ENCODE data around the gene FHL5.
"Not testable (repeated sequence)": the region's sequence is repeated elsewhere in the genome, so short reads cannot be mapped to it uniquely, and the experiment has no call there.

The FHL5 gene

GRCh38 chr6:96611342-96611991, 48.5 kb downstream of the FHL5 start:
- DNase-seq, result peak in 1 of 4 experiments; percentile 2

DNA sequence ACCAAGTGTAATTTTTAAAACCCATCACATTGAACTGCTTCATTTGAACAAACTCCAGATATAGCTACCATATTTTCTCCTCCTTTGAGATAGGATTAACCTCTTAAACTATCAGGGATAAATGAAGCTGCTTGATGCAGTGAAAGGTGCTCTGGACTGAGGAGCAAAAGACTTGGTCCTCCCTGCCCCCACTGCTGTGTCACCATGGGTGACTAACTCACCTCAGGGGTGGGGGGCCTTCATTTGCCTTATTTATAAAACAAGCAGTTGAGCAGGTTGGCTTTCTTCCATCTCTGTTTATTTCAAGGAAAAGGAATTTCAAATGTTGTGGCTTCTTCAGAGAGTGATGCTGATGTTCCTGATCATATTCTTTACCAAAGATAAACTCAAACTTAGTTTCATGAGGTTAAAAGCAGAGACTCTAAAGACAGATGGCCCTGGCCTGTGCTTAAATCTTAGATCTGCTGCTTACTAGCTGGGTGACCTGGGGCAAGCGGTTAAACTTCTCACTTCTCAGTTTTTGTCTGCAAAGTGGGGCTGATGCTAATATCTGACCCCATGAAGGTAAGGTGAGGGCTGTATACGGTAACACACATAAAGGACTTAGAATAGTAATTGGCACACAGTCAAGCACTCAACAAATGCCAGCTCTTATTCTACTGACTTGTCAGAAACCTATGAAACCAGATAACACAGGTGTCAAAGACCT, 50.5 kb downstream of the FHL5 start:
- DNase-seq, result no peak

DNA sequence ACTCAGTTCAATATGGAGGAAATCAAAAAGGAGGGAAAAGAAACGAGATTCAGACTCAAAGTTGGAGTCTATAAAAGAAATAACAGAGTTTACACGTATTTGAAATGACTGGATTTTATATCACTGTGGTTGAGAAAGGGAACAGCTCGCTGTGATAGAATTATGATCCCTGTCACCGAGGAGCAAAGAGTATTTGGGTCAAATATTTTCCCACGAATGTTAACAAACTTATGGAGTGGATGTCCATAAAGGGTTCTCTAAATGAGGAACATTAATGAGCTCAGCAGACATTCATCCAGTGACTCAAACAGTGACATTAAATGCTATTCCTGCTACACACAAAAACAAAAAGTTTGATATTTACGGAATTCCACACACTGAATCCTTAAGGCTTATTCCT, 57.9 kb downstream of the FHL5 start:
- DNase-seq, result no peak

- no peak for DNase-seq
Measured at GRCh38 chr6:96621983-96622382, 59.1 kb downstream of the FHL5 start.

- peak in 1 of 4 experiments; percentile 4 for DNase-seq
Measured at GRCh38 chr6:96624957-96625356, 62.0 kb downstream of the FHL5 start.

DNA sequence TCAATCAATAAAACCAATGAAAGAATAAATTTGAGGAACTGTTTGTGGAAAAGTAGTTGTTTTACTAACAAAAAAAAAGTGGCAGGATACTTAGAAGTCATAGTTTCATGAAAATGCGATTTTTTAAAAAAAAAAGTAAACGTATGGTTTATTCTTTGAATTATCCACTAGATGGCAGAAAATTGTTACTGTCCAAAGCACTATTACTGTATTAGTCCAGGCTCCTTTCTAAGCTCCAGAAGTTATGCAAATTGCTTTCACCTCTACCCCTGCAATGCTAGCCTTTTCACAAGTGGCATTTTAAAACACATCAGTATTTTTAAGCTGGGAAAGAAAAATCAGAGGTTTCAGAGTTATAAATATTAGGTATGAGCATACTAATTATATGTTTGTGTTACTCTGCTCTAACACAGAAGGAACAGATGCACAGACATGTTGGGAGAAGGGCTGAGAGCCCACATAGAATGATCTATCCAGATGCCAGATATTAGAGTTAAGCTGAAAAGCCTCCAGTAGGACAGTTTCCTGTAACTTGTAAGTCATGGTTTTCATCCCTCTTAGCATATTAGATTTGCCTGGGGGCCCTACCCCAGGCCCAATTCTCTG, 63.9 kb downstream of the FHL5 start:
- peak in 3 of 4 experiments; percentile 1 to 41 (median 36) for DNase-seq

DNA sequence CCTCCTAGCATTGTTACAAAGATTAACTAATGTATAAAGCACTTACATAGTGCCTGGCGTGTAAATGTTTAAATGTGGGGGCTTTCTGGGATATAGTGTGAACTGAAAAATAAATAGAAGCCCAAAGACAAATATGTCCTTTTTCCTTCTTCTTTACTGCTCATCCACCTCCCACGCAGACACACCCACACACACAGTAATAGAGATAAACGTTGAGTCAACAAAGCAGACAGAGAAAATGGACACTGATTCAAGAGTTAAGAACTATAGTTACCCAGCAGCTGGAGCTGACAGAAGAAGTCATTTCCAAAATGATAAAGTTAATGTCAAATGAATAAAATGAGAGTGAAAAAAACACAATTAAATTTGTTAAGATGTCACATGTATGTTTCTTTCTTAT, 68.3 kb downstream of the FHL5 start:
- DNase-seq, result peak in 3 of 4 experiments; percentile 7 to 23 (median 11)

DNA sequence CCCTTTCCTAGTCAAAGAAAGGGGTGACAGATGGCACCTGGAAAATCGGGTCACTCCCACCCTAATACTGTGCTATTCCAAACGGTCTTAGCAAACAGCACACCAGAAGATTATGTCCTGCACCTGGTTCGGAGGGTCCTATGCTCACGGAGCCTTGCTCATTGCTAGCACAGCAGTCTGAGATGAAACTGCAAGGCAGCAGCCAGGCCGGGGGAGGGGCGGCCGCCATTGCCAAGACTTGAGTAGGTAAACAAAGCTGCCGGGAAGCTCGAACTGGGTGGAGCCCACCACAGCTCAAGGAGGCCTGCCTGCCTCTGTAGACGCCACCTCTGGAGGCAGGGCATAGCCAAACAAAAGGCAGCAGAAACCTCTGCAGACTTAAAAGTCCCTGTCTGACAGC, 75.1 kb downstream of the FHL5 start:
- not testable (repeated sequence) for DNase-seq

DNA sequence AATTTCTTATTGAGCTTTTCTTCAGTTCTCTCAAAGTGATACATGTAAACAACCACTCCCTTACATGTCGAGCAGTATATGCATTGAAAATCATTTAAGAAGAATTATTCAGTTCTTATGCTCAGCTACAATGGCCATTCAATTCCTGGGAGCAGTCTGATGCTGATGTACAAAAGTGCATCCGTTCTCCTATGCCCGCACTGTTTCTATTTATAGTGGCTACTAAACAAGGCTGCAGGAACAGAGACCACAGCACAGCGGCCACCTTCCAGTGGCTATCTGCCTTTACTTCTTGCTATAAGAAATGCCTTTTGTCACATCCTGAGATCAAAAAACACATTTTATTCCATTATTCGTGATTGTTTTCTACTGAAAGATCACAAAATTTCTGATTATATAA, 82.2 kb downstream of the FHL5 start:
- no peak for DNase-seq

GRCh38 chr6:96649926-96650325, 87.0 kb downstream of the FHL5 start:
- DNase-seq, result no peak

- DNase-seq, result no peak
Measured at GRCh38 chr6:96651816-96652215, 88.9 kb downstream of the FHL5 start.

DNA sequence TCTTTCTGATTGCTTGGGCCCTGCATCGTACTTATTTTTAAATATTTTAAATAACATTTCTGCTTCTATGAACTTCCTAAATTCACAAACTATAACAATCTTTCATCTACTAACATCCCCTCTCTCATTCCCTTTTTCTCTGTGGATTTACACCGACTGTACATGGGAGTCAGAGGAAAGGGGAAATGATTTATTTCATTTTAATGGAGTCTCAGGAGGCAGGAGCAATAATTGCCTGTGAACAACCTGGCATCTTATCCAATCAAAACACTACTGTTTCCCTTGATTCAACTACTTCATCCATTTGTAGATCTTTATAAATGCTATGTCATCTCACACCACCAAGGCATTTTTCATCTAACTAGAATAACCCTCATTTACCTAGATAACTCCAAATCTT, 89.6 kb downstream of the FHL5 start:
- no peak for DNase-seq

DNA sequence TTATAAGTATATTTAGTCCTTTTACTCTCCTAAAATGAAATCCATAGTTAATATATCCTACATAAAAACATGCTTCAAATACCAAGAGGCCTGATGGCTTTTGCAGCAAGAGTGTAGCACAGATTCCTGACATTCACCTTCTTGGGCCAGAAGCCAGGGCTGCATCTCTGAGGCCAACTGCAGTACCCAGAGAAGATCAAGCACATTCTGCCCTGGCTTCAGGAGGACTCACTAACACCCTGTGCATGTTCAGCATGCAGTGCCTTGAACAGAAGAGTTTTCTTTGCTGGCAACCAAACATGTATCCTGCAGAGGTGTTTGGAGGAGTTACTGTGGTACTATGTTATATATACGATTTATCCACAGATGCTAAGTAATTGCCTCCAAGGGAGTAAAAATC, 90.3 kb downstream of the FHL5 start:
- no peak for DNase-seq

GRCh38 chr6:96656567-96656966, 93.6 kb downstream of the FHL5 start:
- no peak for DNase-seq

DNA sequence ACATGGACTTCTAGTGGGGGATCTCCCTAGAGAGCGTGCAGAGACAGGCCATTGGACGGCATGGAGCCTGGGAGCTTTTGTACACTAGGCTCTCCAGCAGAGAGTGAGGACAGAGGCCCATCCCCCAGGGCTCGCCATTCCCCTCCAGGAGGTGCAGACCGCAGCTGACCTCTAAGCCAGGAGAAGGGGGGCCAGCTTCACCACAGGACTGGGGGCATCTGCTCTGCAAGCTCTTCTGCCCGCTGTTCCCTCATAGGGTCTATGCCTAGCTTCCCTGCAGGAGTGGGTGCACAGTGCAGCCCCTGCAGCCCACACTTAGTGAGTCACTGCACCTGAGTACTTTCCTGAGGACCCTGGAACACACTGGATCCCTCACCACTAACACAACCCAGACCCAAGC, 94.4 kb downstream of the FHL5 start:
- no peak for DNase-seq

GRCh38 chr6:96659084-96659845, 96.3 kb downstream of the FHL5 start:
- no peak for DNase-seq
